Nephron progenitor cell (in vitro differentiated cells): Measurements from ENCODE around the gene GRIN2D.
A peak's percentile ranks its signal among the peaks of the same experiment; 100 is the strongest.

Experiments used
- DNase-seq: peaks from one replicate; pipeline ENCODE4 v3.0.0; 2021
- H3K27ac Mint-ChIP-seq: 2 replicates; pipeline ENCODE4 v1.8.0; 2021; ENCODE audit warnings: mild to moderate bottlenecking, moderate library complexity, mixed read lengths
- H3K27me3 Mint-ChIP-seq: 2 replicates; pipeline ENCODE4 v1.8.0; 2021; ENCODE audit warnings: mild to moderate bottlenecking, low read depth, mixed read lengths; ENCODE audit not compliant: poor library complexity
- H3K36me3 Mint-ChIP-seq: 2 replicates; pipeline ENCODE4 v1.8.0; 2021; ENCODE audit warnings: low read depth, mixed read lengths
- H3K4me1 Mint-ChIP-seq: 2 replicates; pipeline ENCODE4 v1.8.0; 2021; ENCODE audit warnings: mixed read lengths
- H3K4me3 Mint-ChIP-seq: 2 replicates; pipeline ENCODE4 v1.8.0; 2021; ENCODE audit warnings: mild to moderate bottlenecking, moderate library complexity, mixed read lengths
- H3K9me3 Mint-ChIP-seq: 2 replicates; pipeline ENCODE4 v1.8.0; 2021; ENCODE audit warnings: mild to moderate bottlenecking, moderate library complexity, mixed read lengths
- TF ChIP-seq, protein P1 (sequence below): fragments of 200-600 bp; sonication (generic); IDR thresholded peaks from 2 replicates; pipeline ENCODE4 v1.5.0; 2021; ENCODE audit warnings: antibody characterized with exemption

The GRIN2D gene

DNA sequence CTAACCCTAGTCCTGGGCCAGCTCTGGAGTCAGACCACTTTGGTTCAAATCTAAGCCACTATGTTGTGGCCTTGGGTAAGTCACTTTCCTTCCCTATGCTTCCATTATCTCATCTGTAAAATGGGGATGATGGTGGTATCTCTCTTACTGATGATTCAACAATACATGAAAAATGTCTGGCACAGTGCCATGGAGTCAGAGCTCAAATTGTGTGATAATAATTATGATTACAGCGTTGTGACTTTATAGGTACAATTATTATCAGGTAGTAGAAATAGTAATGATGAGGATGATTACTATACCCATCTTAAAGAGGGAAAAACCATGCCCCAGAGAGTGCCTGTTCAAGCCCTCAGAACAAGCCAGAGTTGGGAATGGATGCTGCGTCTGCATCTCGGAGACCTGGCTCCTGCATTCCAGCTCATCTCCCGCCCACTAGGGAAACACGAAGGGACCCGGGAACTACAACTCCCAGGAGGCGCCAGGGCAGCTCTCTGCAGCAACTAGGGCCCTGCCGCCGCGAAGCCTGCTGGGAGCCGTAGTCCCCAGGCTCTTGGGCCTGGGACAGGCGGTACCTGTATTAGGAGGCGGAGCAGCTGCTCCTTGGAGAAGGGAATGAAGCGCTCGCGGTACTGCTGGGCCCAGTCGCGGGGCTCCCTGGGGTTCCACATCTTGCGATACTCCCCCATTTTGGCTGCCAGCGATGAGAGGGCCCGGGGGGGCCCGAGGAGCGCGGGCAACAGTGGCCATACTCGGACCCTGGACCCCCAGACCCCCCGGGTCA is 30.6 kb upstream of the GRIN2D start:
- DNase-seq: peak; percentile 95
- TF ChIP-seq, protein P1, sequence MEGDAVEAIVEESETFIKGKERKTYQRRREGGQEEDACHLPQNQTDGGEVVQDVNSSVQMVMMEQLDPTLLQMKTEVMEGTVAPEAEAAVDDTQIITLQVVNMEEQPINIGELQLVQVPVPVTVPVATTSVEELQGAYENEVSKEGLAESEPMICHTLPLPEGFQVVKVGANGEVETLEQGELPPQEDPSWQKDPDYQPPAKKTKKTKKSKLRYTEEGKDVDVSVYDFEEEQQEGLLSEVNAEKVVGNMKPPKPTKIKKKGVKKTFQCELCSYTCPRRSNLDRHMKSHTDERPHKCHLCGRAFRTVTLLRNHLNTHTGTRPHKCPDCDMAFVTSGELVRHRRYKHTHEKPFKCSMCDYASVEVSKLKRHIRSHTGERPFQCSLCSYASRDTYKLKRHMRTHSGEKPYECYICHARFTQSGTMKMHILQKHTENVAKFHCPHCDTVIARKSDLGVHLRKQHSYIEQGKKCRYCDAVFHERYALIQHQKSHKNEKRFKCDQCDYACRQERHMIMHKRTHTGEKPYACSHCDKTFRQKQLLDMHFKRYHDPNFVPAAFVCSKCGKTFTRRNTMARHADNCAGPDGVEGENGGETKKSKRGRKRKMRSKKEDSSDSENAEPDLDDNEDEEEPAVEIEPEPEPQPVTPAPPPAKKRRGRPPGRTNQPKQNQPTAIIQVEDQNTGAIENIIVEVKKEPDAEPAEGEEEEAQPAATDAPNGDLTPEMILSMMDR: no peak
- Mint-ChIP-seq H3K36me3 (peaks cover 9% of the 10 kb centered on the region), H3K4me1 (peaks cover 6% of the 10 kb centered on the region), H3K27me3 (peaks cover 4% of the 10 kb centered on the region), H3K27ac (peak overlapping the region; percentile 68), H3K9me3 (no peaks in the 10 kb centered on the region), H3K4me3 (peak overlapping the region; percentile 83)

DNA sequence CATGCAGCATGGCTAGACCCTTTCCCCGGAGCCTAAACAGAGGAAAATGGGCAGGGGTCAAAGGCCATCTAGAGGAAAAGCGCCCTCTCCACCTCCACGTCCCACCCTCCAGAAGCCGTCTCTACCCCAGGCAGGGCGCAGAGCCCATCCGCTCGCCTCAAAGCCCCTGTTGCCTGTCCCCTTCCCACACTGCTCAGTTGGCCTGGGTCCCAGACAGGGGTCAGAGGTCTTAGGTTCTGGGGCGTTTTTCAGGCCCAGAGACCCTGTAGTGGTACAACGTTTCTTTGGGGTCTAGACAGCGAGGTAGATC is 30.0 kb upstream of the GRIN2D start:
- TF ChIP-seq, protein P1: no peak
- Mint-ChIP-seq H3K4me1 (peaks cover 10% of the 10 kb centered on the region), H3K36me3 (peaks cover 7% of the 10 kb centered on the region), H3K9me3 (no peaks in the 10 kb centered on the region), H3K4me3 (peak overlapping the region; percentile 83), H3K27me3 (peaks cover 7% of the 10 kb centered on the region), H3K27ac (peak overlapping the region; percentile 68)
- peak; percentile 45 for DNase-seq

DNA sequence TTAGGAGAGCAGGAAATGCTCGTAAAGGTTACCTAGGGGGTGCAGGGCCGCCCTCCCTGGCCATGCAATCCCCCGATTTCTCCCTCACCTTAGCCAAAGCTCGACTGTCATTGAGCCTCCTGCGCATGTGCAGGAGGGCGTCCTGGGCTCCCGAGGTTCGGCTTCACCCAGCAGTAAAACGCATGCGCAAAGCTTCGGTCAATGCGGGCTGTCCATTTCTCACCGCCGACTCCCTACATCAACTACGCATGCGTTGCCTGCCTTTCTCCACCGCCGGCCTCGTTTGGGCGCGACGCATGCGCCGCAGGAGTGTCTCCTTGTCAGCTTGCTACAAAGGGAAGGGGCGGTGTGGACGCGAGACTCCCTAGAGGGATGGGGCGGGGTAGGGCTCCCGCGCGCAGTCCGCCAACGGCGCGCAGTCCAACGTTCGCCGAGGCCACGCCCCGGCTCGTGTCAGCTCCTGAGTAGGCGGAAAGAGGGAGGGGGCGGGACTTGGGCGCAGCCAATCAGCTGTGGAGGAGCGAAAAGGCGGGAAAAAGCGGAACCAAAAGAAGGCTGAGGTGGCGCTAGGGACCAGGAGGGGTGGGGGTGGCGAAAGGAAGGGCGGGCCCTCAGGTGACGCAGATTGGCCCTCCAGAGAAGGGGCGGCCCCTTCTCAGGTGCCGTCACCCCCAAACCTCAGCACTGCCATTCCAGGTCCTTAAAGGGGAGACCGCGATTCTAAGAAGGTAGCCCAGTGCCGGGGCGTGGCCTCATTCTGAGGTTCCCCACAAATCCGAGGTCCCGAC is 29.5 kb upstream of the GRIN2D start, which contains the start of the genes SYNGR4 and TMEM143:
Gene SYNGR4 (plus strand): TSS at position 558 of the 788 bp plus-strand sequence. CDS start 1,476 bp downstream, outside the sequence.
Gene TMEM143 (minus strand): TSS at position 131 of the 788 bp plus-strand sequence. CDS start 20 bp downstream, at position 111.
- H3K27ac Mint-ChIP-seq: peak within 1 kb of the TSS; percentile 68
- H3K27me3 Mint-ChIP-seq: peaks cover 7% of the 10 kb centered on the region

DNA sequence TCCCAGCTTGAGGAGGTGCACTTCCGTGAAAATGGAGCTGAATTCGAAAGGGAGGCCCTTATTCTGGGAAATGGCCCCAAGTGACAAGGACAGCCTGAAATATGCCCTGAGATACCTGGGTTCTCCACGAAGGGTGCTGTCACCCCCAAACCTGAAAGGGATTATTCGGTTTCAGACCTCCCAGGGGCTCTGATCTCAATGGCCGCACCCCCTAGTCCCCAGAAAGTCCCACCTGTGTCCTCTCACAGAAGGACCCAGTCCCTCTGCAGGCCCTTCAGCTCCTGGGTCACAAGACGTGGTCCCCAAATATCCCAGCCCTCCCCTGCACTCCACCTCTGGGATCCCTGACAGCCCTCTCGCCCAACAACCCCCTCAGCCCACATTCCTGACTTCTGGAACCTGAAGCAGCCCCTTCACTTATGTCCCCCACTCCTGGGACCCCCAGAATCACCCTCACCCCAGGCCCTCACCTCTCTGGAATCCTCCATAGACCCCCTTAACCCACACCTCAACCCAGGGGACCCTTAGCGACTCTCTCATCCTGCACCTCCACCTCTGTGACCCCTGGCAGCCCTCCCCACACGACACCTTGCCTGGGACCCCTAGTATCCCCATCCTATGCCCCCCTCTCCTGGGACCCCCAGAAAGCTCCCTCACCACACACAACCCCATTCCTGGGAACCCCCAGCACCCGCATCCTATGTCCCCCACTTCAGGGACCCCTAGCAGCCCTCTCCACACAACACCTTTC is 28.7 kb upstream of the GRIN2D start:
- Mint-ChIP-seq H3K4me1 (peaks cover 20% of the 10 kb centered on the region), H3K27me3 (peaks cover 7% of the 10 kb centered on the region), H3K9me3 (no peaks in the 10 kb centered on the region), H3K4me3 (no peak overlapping the region), H3K27ac (no peak overlapping the region), H3K36me3 (peaks cover under 1% of the 10 kb centered on the region)
- TF ChIP-seq, protein P1: no peak
- no peak for DNase-seq

More for the DNA sequence above, 29.5 kb upstream of the GRIN2D start, which contains the start of the genes SYNGR4 and TMEM143:
- Mint-ChIP-seq H3K4me1 (peaks cover 12% of the 10 kb centered on the region), H3K36me3 (peaks cover 4% of the 10 kb centered on the region), H3K4me3 (peak within 1 kb of the TSS; percentile 83), H3K9me3 (no peaks in the 10 kb centered on the region)
- DNase-seq: peak; percentile 97
- TF ChIP-seq, protein P1: no peak

DNA sequence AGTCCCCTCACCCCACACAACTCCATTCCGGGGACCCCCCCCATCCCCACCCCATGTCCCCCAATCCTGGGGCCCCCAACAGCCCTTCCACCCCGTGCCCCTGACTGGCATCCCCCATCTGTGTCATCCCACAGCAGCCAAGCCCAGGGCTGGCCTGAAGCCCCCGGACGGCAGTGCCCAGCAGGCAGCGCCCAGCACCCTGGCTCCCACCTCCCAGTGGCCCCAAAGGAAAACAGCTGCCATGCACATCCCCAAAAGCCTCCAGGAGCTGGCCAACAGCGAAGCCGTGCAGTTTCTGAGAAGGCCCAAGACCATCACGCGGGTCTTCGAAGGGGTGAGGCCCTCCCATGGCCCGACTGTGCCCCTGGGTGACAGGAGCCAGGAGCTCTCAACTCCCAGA is 27.9 kb upstream of the GRIN2D start:
- no peaks in the 10 kb centered on the region for H3K36me3 Mint-ChIP-seq
- peaks cover 26% of the 10 kb centered on the region for H3K4me1 Mint-ChIP-seq
- peaks cover 7% of the 10 kb centered on the region for H3K27me3 Mint-ChIP-seq
- no peak overlapping the region for H3K27ac Mint-ChIP-seq
- DNase-seq: no peak
- no peak overlapping the region for H3K4me3 Mint-ChIP-seq
- TF ChIP-seq, protein P1: no peak
- no peaks in the 10 kb centered on the region for H3K9me3 Mint-ChIP-seq
